VCaP (cell line): Measurements from ENCODE around the gene NTMT1.

Source experiments
- H3K27ac ChIP-seq: fragments of 450-650 bp; 2 replicates; pipeline ENCODE4 v1.5.1; 2017
- TF ChIP-seq, protein P1 (sequence below): fragments of 450-650 bp; conservative IDR thresholded peaks from 2 replicates; pipeline ENCODE4 v1.5.1; 2017; ENCODE audit warnings: mild to moderate bottlenecking, moderate library complexity

NTMT1 gene

GRCh38 chr9:129640871-129641749 is 15.1 kb downstream of the NTMT1 start:
- peak overlapping the region; percentile 83 for H3K27ac ChIP-seq
- TF ChIP-seq, protein P1, sequence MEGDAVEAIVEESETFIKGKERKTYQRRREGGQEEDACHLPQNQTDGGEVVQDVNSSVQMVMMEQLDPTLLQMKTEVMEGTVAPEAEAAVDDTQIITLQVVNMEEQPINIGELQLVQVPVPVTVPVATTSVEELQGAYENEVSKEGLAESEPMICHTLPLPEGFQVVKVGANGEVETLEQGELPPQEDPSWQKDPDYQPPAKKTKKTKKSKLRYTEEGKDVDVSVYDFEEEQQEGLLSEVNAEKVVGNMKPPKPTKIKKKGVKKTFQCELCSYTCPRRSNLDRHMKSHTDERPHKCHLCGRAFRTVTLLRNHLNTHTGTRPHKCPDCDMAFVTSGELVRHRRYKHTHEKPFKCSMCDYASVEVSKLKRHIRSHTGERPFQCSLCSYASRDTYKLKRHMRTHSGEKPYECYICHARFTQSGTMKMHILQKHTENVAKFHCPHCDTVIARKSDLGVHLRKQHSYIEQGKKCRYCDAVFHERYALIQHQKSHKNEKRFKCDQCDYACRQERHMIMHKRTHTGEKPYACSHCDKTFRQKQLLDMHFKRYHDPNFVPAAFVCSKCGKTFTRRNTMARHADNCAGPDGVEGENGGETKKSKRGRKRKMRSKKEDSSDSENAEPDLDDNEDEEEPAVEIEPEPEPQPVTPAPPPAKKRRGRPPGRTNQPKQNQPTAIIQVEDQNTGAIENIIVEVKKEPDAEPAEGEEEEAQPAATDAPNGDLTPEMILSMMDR, result no peak

DNA sequence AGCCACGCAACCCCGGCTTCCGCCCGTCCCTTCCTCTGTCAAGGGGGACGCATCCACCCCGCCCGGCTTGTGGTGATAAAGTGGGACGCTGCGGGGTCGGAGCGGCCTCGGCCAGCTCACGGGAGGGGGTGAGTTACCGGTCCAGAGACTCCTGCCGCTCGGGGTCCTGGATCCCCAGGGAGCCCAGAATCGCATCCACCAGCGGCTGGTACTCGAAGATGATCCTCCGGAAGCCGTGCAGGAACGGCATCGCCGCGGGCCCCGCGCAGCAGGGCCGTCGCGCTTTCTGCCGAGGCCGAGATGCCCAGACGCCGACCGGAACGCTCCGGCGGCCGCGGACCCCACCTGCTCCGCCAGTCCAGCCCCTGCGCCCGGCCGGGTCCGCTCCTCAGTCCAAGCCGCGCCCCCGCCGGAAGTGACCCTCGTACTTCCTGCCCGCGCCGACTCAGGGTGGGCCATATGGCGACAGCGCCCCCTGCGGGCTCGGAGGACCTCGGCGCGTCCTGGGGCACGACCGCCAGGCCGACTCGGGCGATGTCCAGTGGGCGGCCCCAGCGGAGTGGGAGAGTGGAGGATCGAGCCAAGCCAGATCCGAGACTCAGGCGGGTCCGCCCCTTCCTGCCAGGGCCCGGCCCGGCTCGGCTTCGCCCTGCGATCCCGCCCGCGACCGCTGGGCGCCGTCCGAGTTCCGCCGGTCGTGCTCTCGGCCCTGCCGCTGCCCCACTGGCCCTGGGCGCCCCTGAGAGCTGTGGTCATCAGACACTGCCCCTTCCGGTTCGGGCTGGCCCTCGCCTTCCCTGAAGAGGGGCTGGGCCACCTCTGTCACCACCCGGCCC is 16.0 kb downstream of the NTMT1 start, which contains the start of gene ASB6:
TSS of gene ASB6 (minus strand) at position 402 of the 836 bp plus-strand sequence. CDS start at position 250, 152 bp downstream.
- H3K27ac ChIP-seq, result peak within 1 kb of the TSS; percentile 83
- TF ChIP-seq, protein P1, result peak; percentile 100

DNA sequence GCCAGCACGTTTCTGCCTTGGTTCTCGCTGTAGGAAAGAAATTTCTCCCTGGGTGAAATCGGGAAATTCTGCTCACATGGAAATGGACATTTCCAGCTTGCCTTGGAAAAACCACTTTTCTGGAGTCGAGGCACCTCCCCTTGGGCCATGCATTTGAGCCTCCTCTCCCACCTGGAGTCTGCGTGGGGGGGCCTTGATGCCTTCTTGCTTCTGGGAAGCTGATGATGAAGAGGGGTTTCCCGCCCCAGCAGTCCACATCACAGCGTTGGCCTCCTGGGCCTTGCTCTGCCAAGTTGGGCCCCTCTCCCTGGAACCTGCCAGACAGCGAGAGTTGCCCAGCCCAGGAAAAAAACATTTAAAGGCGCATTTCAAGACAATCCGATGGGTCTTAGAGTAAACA is 17.7 kb downstream of the NTMT1 start:
- TF ChIP-seq, protein P1, result no peak
- H3K27ac ChIP-seq, result no peak overlapping the region

DNA sequence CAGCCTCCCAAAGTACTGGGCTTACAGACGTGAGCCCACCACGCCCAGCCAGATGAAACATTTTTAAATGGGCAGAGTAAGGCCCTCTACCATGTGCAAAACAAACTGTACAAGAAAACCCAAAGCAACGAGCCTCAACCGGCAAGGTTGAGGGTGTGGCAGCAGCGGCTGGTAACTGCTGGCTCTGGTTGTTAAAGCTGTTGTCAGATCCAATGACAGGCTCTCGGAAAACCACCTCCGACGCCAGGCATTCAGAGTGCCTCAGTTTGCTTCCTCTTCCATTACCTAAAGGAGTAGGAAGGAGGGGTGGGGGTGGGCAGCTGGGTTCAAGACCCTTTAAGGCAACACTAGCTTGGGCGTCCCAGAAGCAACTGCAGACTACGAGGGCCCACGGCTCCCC is 18.4 kb downstream of the NTMT1 start:
- no peak overlapping the region for H3K27ac ChIP-seq
- TF ChIP-seq, protein P1, result no peak

DNA sequence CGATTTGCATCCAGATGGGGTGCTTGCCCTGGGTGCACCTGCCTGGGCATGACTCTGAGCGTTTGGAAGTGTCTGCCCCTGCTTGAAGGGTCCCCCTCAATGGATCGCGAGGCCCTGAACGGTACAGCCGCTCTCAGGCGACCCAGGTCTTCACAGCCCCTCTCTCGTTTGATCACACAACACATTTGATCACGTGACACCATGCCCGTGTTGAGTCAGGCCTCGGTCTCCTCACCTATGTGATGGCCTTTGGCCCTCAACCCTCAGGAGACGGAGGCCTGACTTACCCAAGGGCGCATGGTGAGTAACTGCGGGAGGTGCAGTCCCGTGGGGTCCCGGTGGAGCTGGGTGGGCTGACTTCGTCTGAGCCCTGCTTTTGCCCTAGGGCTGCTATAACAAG is 18.9 kb downstream of the NTMT1 start:
- H3K27ac ChIP-seq, result no peak overlapping the region
- TF ChIP-seq, protein P1, result no peak

DNA sequence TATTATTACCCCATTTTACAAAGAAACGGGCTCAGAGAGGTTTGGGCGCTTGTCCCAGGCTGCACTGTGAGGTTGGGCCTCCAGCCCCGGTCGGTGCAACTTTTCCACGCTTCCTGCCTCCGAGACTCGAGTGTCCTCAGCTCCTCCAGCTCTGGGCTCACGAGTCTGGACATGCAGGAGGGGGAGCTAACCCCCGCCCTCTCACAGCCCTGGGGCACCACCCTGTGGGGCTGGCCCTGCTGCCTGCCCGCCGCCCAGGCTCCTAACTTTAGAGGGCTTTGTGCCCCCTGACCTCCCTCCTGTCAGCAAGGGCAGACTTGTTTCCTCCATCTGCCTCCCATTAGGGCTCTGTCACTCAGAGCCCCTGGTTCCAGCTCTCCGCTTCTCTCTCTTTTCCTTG is 20.3 kb downstream of the NTMT1 start:
- TF ChIP-seq, protein P1, result no peak
- no peak overlapping the region for H3K27ac ChIP-seq

GRCh38 chr9:129646654-129647053 is 20.7 kb downstream of the NTMT1 start:
- TF ChIP-seq, protein P1, result no peak
- no peak overlapping the region for H3K27ac ChIP-seq
